ENCODE data around the gene ARL4D. TPM values are rescaled to one million over a fixed set of nuclear protein-coding genes. Genes with fewer than 3 reads are reported as not detected.

Gene ARL4D
- total and polyA plus RNA-seq, 7 experiments from 2014 or later, result 1.3 to 4.8 (median 2.1) TPM

DNA sequence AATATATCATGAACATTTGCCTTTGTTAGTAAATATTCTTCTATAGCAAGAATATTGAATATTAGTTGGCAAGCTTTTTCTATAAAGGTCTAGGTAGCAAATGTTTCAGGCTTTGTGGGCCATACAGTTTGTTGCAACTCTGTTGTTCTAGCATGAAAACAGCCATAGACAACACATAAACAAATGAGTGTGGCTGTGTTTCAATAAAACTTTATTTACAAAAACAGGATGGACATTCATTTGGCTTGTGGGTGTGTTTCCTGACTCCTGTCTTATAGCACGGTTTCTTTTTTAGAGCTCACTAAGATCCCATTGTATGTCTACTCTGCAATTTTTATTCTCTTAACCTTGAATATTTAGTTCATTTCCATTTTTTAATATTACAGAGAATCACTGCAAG lies 39.0 kb downstream of the ARL4D start:
- no peak for DNase-seq
- ChIA-PET POLR2A (interaction anchor here (1.2 kb wide), 1 partner anchor 39 kb away, joined by 3 read pairs; the partner anchor contains the start of gene ARL4D), CTCF (interaction anchor here (0.7 kb wide), 1 partner anchor 16 kb away, joined by 3 read pairs; no protein-coding TSS in a partner anchor)
- Mint-ChIP-seq H3K4me3 (no peak overlapping the region), H3K4me1 (no peaks in the 10 kb centered on the region), H3K36me3 (no peaks in the 10 kb centered on the region), H3K9me3 (no peaks in the 10 kb centered on the region), H3K27me3 (peaks cover 6 to 26% (median 21%) of the 10 kb centered on the region in 5 donors), H3K27ac (no peak overlapping the region)
- H3K27me3 ChIP-seq (ENCODE audit: control insufficient read depth in 2 of 2, insufficient read depth in 2 of 2, low read length in 2 of 2), result no peaks in the 10 kb centered on the region
- H3K36me3 ChIP-seq (ENCODE audit: control insufficient read depth in 2 of 3, insufficient read depth in 3 of 3, low read length in 3 of 3), result no peaks in the 10 kb centered on the region
- ATAC-seq, result no peak
- intact Hi-C loops (cut with micrococcal nuclease), result no loop called here
- H3K27ac ChIP-seq (ENCODE audit: low read depth, low read length), result no peak overlapping the region
- H3K4me1 ChIP-seq (ENCODE audit: control insufficient read depth in 2 of 2, insufficient read depth in 2 of 2, low read length in 2 of 2), result no peaks in the 10 kb centered on the region
- H3K4me3 ChIP-seq (ENCODE audit: low read length), result no peak overlapping the region
- H3K9me3 ChIP-seq (ENCODE audit: control insufficient read depth in 2 of 3, low read length in 3 of 3), result no peaks in the 10 kb centered on the region

DNA sequence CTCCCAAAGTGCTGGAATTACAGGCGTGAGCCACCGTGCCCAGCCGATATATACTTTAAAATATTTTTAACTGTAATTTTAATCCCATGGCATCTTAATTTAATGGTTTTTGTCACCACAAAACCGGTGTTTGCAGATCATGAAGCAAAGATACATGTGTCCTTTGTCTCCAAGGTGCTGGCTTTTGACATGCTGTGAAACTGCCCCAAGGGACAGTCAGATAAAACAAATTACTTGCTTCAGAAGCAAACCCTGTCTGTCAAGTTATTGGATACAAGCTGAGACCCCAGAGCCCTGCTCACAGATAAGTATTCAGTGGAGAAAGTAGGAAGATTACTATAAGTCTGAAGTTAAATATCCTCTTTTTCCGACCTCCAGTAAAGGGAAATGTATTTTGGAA lies 39.8 kb downstream of the ARL4D start:
- no peaks in the 10 kb centered on the region for H3K27me3 ChIP-seq (ENCODE audit: control insufficient read depth in 2 of 2, insufficient read depth in 2 of 2, low read length in 2 of 2)
- H3K27ac Mint-ChIP-seq, result no peak overlapping the region
- H3K36me3 Mint-ChIP-seq, result no peaks in the 10 kb centered on the region
- no peak for DNase-seq
- no peak overlapping the region for H3K27ac ChIP-seq (ENCODE audit: low read depth, low read length)
- no peak overlapping the region for H3K4me3 Mint-ChIP-seq
- peaks cover 6 to 18% (median 17%) of the 10 kb centered on the region in 5 donors for H3K27me3 Mint-ChIP-seq
- H3K4me1 Mint-ChIP-seq, result no peaks in the 10 kb centered on the region
- ChIA-PET POLR2A (interaction anchor here (0.6 to 1.2 kb wide), 2 partner anchors 40 to 121 kb away, joined by 3 read pairs; partner anchors contain the start of gene ARL4D), CTCF (no interaction called here)
- no peak for ATAC-seq
- no peaks in the 10 kb centered on the region for H3K9me3 Mint-ChIP-seq
- H3K4me1 ChIP-seq (ENCODE audit: control insufficient read depth in 2 of 2, insufficient read depth in 2 of 2, low read length in 2 of 2), result no peaks in the 10 kb centered on the region
- H3K36me3 ChIP-seq (ENCODE audit: control insufficient read depth in 2 of 3, insufficient read depth in 3 of 3, low read length in 3 of 3), result no peaks in the 10 kb centered on the region
- intact Hi-C loops (cut with micrococcal nuclease), result no loop called here
- no peak overlapping the region for H3K4me3 ChIP-seq (ENCODE audit: low read length)
- H3K9me3 ChIP-seq (ENCODE audit: control insufficient read depth in 2 of 3, low read length in 3 of 3), result no peaks in the 10 kb centered on the region

DNA sequence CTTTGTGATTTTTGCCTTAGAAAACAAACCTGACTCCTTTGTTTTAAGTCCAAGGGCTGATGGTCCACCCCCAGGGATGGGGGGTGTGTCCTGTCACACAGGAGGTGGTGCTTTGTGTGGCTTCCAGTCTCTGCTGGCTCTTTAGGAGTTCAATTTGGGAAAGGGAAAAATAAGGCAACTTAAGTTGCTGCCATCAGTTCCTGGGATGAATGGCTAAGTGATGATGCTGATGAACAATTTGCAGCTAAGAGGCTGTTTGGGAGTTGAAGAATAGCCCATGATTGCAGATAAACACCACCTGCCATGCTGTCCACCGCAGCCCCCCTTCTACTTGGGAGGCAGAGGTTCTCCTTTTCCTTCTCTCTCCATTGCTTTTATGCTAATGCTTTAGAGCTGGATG lies 40.2 kb downstream of the ARL4D start:
- ChIA-PET CTCF (no interaction called here), POLR2A (interaction anchor here (0.6 kb wide), 1 partner anchor 121 kb away, joined by 3 read pairs; no protein-coding TSS in a partner anchor)
- Mint-ChIP-seq H3K9me3 (no peaks in the 10 kb centered on the region), H3K4me3 (no peak overlapping the region), H3K4me1 (no peaks in the 10 kb centered on the region), H3K27ac (no peak overlapping the region), H3K27me3 (peaks cover 6 to 18% (median 15%) of the 10 kb centered on the region in 5 donors), H3K36me3 (no peaks in the 10 kb centered on the region)
- Histone ChIP-seq H3K9me3 (ENCODE audit: control insufficient read depth in 2 of 3, low read length in 3 of 3) (no peaks in the 10 kb centered on the region), H3K4me3 (ENCODE audit: low read length) (no peak overlapping the region), H3K4me1 (ENCODE audit: control insufficient read depth in 2 of 2, insufficient read depth in 2 of 2, low read length in 2 of 2) (no peaks in the 10 kb centered on the region), H3K27ac (ENCODE audit: low read depth, low read length) (no peak overlapping the region), H3K27me3 (ENCODE audit: control insufficient read depth in 2 of 2, insufficient read depth in 2 of 2, low read length in 2 of 2) (no peaks in the 10 kb centered on the region), H3K36me3 (ENCODE audit: control insufficient read depth in 2 of 3, insufficient read depth in 3 of 3, low read length in 3 of 3) (no peaks in the 10 kb centered on the region)
- intact Hi-C loops (cut with micrococcal nuclease), result no loop called here
- ATAC-seq (no peak), DNase-seq (no peak)

DNA sequence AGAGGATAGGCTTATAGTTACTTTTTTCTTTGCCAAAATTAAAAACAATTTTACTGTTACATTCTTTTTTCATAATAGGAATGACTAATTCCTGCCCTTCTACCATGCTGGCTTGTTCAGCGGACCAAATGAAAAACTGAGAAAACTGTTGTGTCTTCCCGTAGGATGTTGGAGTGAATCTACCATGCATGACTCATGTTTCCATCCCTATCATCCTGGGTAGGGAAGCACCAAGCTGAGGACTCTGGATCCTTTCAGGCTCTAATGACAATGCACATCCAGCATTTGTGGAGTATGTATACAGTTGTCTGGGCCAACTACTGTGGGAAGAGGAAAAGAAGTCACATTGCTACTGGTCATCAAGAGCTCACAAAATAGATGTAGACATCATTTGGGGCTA lies 43.9 kb downstream of the ARL4D start:
- H3K36me3 Mint-ChIP-seq, result no peaks in the 10 kb centered on the region
- no peak overlapping the region for H3K27ac Mint-ChIP-seq
- DNase-seq (no peak), ATAC-seq (no peak)
- H3K9me3 ChIP-seq (ENCODE audit: control insufficient read depth in 2 of 3, low read length in 3 of 3), result no peaks in the 10 kb centered on the region
- H3K27ac ChIP-seq (ENCODE audit: low read depth, low read length), result no peak overlapping the region
- no peak overlapping the region for H3K4me3 Mint-ChIP-seq
- CTCF ChIA-PET, result interaction anchor here (0.5 to 0.7 kb wide), 2 partner anchors 18 to 647 kb away, joined by 3 to 6 read pairs; no protein-coding TSS in a partner anchor
- H3K27me3 Mint-ChIP-seq, result peaks cover 0 to 12% (median 0%) of the 10 kb centered on the region in 5 donors
- H3K4me3 ChIP-seq (ENCODE audit: low read length), result no peak overlapping the region
- no peaks in the 10 kb centered on the region for H3K27me3 ChIP-seq (ENCODE audit: control insufficient read depth in 2 of 2, insufficient read depth in 2 of 2, low read length in 2 of 2)
- intact Hi-C loops (cut with micrococcal nuclease), result no loop called here
- no peaks in the 10 kb centered on the region for H3K4me1 ChIP-seq (ENCODE audit: control insufficient read depth in 2 of 2, insufficient read depth in 2 of 2, low read length in 2 of 2)
- H3K4me1 Mint-ChIP-seq, result peaks cover 0 to 2% (median 0%) of the 10 kb centered on the region in 7 donors
- H3K36me3 ChIP-seq (ENCODE audit: control insufficient read depth in 2 of 3, insufficient read depth in 3 of 3, low read length in 3 of 3), result no peaks in the 10 kb centered on the region
- peaks cover 0 to 1% (median 0%) of the 10 kb centered on the region in 11 donors for H3K9me3 Mint-ChIP-seq
- POLR2A ChIA-PET, result no interaction called here

DNA sequence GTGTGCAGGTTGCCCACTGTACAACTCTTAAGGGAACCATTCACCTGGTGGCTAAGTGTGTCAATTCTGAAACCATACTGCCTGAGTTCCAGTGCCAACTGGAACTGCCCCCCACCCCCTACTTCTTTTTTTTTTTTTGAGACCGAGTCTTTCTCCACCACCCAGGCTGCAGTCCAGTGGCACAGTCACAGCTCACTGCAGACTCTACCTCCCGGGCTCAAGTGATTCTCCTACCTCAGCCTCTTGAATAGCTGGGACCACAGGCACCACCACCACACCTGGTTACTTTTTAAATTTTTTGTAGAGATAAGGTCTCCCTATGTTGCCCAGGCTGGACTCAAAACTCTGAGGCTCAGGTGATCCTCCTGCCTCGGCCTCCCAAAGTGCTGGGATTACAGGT lies 44.6 kb downstream of the ARL4D start:
- no peak for ATAC-seq
- peaks cover 0 to 1% (median 0%) of the 10 kb centered on the region in 11 donors for H3K9me3 Mint-ChIP-seq
- CTCF ChIA-PET, result interaction anchor here (0.5 kb wide), 1 partner anchor 647 kb away, joined by 6 read pairs; no protein-coding TSS in a partner anchor

DNA sequence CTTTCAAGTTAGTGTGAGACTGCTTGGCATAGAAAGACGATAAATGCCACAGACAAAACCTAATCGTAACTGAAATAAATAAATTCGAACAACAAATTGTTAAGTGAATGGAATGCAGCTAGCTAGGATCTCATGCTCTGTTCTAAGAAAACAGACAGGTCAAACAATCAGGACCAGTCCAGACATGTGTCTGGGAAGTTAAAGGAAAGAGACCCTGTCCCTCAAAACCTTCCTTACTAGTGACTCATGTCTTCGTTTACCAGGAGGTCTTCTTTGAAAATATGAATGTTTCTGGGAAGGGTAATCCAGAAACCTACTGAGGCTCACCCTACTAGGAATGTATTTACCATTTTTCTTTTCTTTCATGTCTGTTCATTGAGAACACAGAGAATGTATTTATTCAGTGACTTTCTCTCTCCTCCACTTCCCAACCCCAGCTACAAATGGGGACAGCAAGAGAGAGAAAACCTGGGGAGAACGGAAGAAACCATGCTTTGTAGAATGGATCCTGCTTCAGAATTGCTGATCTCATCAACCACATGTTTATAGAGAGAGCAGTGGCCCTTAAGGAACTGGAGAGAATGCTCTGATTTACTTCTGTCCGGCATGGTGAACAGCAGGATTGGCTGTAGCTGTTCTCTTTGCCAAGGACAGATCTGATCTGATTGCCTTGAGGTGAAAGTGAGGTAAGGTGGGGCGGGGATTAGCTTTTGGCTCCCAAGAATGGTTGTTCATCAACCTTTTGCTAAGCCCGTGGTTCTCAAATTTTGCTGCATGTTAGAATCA lies 45.6 kb downstream of the ARL4D start:
- H3K4me3 ChIP-seq (ENCODE audit: low read length), result no peak overlapping the region
- H3K27ac Mint-ChIP-seq, result no peak overlapping the region
- no peaks in the 10 kb centered on the region for H3K4me1 ChIP-seq (ENCODE audit: control insufficient read depth in 2 of 2, insufficient read depth in 2 of 2, low read length in 2 of 2)
- H3K4me1 Mint-ChIP-seq, result peaks cover 0 to 2% (median 0%) of the 10 kb centered on the region in 7 donors
- intact Hi-C loops (cut with micrococcal nuclease), result no loop called here
- CTCF ChIA-PET, result no interaction called here
- ATAC-seq (no peak), DNase-seq (no peak)
- no peak overlapping the region for H3K27ac ChIP-seq (ENCODE audit: low read depth, low read length)
- H3K9me3 ChIP-seq (ENCODE audit: control insufficient read depth in 2 of 3, low read length in 3 of 3), result no peaks in the 10 kb centered on the region
- no peaks in the 10 kb centered on the region for H3K27me3 ChIP-seq (ENCODE audit: control insufficient read depth in 2 of 2, insufficient read depth in 2 of 2, low read length in 2 of 2)
- no peaks in the 10 kb centered on the region for H3K36me3 Mint-ChIP-seq
- no peaks in the 10 kb centered on the region for H3K36me3 ChIP-seq (ENCODE audit: control insufficient read depth in 2 of 3, insufficient read depth in 3 of 3, low read length in 3 of 3)
- H3K9me3 Mint-ChIP-seq, result peaks cover 0 to 1% (median 0%) of the 10 kb centered on the region in 11 donors
- POLR2A ChIA-PET, result interaction anchor here (1.5 kb wide), 1 partner anchor 11 kb away, joined by 4 read pairs; no protein-coding TSS in a partner anchor
- peaks cover 0 to 10% (median 0%) of the 10 kb centered on the region in 5 donors for H3K27me3 Mint-ChIP-seq
- no peak overlapping the region for H3K4me3 Mint-ChIP-seq

More for the DNA sequence above, 44.6 kb downstream of the ARL4D start:
- H3K36me3 Mint-ChIP-seq, result no peaks in the 10 kb centered on the region
- H3K27me3 Mint-ChIP-seq, result peaks cover 0 to 12% (median 0%) of the 10 kb centered on the region in 5 donors
- Histone ChIP-seq H3K4me1 (ENCODE audit: control insufficient read depth in 2 of 2, insufficient read depth in 2 of 2, low read length in 2 of 2) (no peaks in the 10 kb centered on the region), H3K27me3 (ENCODE audit: control insufficient read depth in 2 of 2, insufficient read depth in 2 of 2, low read length in 2 of 2) (no peaks in the 10 kb centered on the region), H3K27ac (ENCODE audit: low read depth, low read length) (no peak overlapping the region), H3K36me3 (ENCODE audit: control insufficient read depth in 2 of 3, insufficient read depth in 3 of 3, low read length in 3 of 3) (no peaks in the 10 kb centered on the region), H3K9me3 (ENCODE audit: control insufficient read depth in 2 of 3, low read length in 3 of 3) (no peaks in the 10 kb centered on the region), H3K4me3 (ENCODE audit: low read length) (no peak overlapping the region)
- H3K27ac Mint-ChIP-seq, result no peak overlapping the region
- intact Hi-C loops (cut with micrococcal nuclease), result no loop called here
- POLR2A ChIA-PET, result interaction anchor here (1.5 kb wide), 1 partner anchor 10 kb away, joined by 4 read pairs; no protein-coding TSS in a partner anchor
- no peak overlapping the region for H3K4me3 Mint-ChIP-seq
- peaks cover 0 to 2% (median 0%) of the 10 kb centered on the region in 7 donors for H3K4me1 Mint-ChIP-seq
- no peak for DNase-seq

Measured in naive thymus-derived CD4-positive, alpha-beta T cell (primary cell).